DND-41 (cell line): ENCODE measurements around the gene SYNGR1.

Experiments
- ATAC-seq: fragments of 200-7000 bp; cut with Tn5 transposase; 3 replicates; pipeline ENCODE4 v1.9.1; 2021; ENCODE audit warnings: low read depth; ENCODE audit not compliant: insufficient read depth
- DNase-seq: peaks from one replicate; pipeline ENCODE4 v3.0.0-alpha.2; 2020
- H2AFZ ChIP-seq: 2 replicates; pipeline ENCODE4 v1.6.0; 2012; ENCODE audit warnings: low read depth, low read length
- H3K27ac ChIP-seq: 2 replicates; pipeline ENCODE4 v1.5.1; 2012; ENCODE audit warnings: low read length, inconsistent platforms
- H3K27me3 ChIP-seq: fragments of 200-600 bp; sonication (generic); 2 replicates; pipeline ENCODE4 v1.6.0; 2012; ENCODE audit warnings: low read length, mild to moderate bottlenecking, inconsistent platforms; ENCODE audit not compliant: insufficient read depth, poor library complexity
- H3K36me3 ChIP-seq: 2 replicates; pipeline ENCODE4 v1.5.1; 2012; ENCODE audit warnings: low read length, inconsistent platforms; ENCODE audit not compliant: insufficient read depth
- H3K4me1 ChIP-seq: 2 replicates; pipeline ENCODE4 v1.5.1; 2012; ENCODE audit warnings: mild to moderate bottlenecking, low read length; ENCODE audit not compliant: insufficient read depth
- H3K4me2 ChIP-seq: 2 replicates; pipeline ENCODE4 v1.6.0; 2012; ENCODE audit warnings: mild to moderate bottlenecking, moderate library complexity, low read length, inconsistent platforms; ENCODE audit not compliant: insufficient read depth
- H3K4me3 ChIP-seq, 2 experiments: fragments of 200-600 bp in 1 of 2; shearing (Covaris generic) in 1 of 2; 2 replicates each; pipeline ENCODE4 v1.5.1; 2012 to 2016; ENCODE audit warnings: inconsistent platforms in 2 of 2, low read length in 2 of 2, mild to moderate bottlenecking in 2 of 2, low read depth in 1 of 2, moderate library complexity in 1 of 2
- H3K79me2 ChIP-seq: 2 replicates; pipeline ENCODE4 v1.6.0; 2012; ENCODE audit warnings: low read length, inconsistent platforms; ENCODE audit not compliant: insufficient read depth
- H3K9ac ChIP-seq: 2 replicates; pipeline ENCODE4 v1.6.0; 2012; ENCODE audit warnings: low read depth, mild to moderate bottlenecking, inconsistent platforms, low read length, moderate library complexity
- H3K9me3 ChIP-seq: 2 replicates; pipeline ENCODE4 v1.5.1; 2012; ENCODE audit warnings: low read length, moderate library complexity, mild to moderate bottlenecking, inconsistent platforms; ENCODE audit not compliant: insufficient read depth, severe bottlenecking
- H4K20me1 ChIP-seq: 2 replicates; pipeline ENCODE4 v1.6.0; 2012; ENCODE audit warnings: low read length; ENCODE audit not compliant: insufficient read depth
- EZH2 ChIP-seq: IDR thresholded peaks from 3 replicates; pipeline ENCODE4 v1.6.1; 2012; ENCODE audit warnings: borderline replicate concordance, low read depth, mild to moderate bottlenecking, moderate library complexity, low read length, inconsistent platforms; ENCODE audit not compliant: severe bottlenecking
- TF ChIP-seq, protein P1 (sequence below): IDR thresholded peaks from 2 replicates; pipeline ENCODE4 v1.5.1; 2012; ENCODE audit warnings: borderline replicate concordance, low read length, moderate library complexity, mild to moderate bottlenecking; ENCODE audit not compliant: poor library complexity, severe bottlenecking; ENCODE audit errors: extremely low read depth

The SYNGR1 gene

DNA sequence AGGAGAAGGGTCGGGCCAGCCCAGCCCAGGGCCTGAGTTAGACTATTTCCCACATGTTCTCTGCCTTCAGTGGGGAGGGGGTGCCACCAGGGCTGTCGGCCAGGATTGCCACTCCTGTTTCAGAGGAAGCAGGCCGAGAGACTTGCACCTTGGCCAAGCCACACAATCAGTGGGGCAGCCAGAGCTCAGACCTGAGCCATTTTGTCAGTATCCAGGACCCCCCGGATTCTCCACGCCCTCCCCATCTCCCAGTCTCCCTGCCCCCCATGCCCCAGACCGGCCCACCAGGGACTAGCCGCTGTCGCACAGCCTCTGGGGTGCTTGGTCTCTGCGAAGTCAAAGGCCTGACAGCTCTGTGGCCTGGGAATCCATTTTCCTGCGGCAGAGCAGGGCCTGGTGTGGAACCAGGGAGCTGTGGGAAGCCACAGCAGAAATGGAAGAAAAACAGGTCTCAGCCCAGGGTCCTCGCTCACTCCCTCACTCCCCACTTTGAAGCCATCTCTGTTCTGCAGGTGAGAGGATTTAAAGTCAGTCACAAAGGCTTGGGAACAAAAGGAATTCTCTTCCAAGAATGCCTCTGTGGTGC, 81.5 kb downstream of the SYNGR1 start:
- no peak for TF ChIP-seq EZH2
- TF ChIP-seq, protein P1, sequence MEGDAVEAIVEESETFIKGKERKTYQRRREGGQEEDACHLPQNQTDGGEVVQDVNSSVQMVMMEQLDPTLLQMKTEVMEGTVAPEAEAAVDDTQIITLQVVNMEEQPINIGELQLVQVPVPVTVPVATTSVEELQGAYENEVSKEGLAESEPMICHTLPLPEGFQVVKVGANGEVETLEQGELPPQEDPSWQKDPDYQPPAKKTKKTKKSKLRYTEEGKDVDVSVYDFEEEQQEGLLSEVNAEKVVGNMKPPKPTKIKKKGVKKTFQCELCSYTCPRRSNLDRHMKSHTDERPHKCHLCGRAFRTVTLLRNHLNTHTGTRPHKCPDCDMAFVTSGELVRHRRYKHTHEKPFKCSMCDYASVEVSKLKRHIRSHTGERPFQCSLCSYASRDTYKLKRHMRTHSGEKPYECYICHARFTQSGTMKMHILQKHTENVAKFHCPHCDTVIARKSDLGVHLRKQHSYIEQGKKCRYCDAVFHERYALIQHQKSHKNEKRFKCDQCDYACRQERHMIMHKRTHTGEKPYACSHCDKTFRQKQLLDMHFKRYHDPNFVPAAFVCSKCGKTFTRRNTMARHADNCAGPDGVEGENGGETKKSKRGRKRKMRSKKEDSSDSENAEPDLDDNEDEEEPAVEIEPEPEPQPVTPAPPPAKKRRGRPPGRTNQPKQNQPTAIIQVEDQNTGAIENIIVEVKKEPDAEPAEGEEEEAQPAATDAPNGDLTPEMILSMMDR = no peak
- no peak for DNase-seq
- no peak overlapping the region for H3K27ac ChIP-seq
- peaks cover 54% of the 10 kb centered on the region for H3K36me3 ChIP-seq
- no peak overlapping the region for H2AFZ ChIP-seq
- H3K4me2 ChIP-seq = no peak overlapping the region
- no peak for ATAC-seq
- peaks cover 3% of the 10 kb centered on the region; the same call in 1 of the 2 replicates for H4K20me1 ChIP-seq
- H3K79me2 ChIP-seq = no peaks in the 10 kb centered on the region
- H3K9me3 ChIP-seq = no peaks in the 10 kb centered on the region
- H3K9ac ChIP-seq = no peak overlapping the region
- H3K4me3 ChIP-seq = no peak overlapping the region
- no peaks in the 10 kb centered on the region for H3K27me3 ChIP-seq
- no peaks in the 10 kb centered on the region for H3K4me1 ChIP-seq

DNA sequence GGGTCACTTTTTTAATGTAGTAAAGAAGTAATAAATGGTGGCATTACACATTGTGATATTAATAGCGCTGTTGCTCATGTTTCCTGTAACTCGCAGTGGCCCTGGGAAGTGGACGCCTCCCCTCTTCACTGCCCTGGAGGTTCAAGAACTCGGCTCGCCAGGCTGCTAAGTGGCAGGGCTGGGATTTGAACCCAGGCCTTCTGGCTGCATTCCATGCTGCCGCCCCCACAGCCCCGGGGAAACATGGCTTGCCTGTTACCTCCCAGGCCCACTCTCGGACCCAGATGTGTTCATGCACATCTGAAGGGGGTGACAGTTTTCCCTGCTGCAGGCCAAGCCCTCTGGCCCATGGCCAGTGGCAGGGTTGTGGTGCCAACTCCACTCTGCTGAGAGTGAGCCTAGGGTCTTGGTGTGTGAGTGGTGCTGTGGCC, 82.0 kb downstream of the SYNGR1 start:
- Histone ChIP-seq H3K4me1 (no peaks in the 10 kb centered on the region), H3K4me2 (no peak overlapping the region), H3K9ac (no peak overlapping the region), H3K27me3 (no peaks in the 10 kb centered on the region), H3K27ac (no peak overlapping the region), H3K4me3 (no peak overlapping the region), H3K9me3 (no peaks in the 10 kb centered on the region), H3K79me2 (no peaks in the 10 kb centered on the region), H2AFZ (no peak overlapping the region), H4K20me1 (peaks cover 3% of the 10 kb centered on the region; the same call in 1 of the 2 replicates), H3K36me3 (peaks cover 49% of the 10 kb centered on the region)
- ATAC-seq (no peak), DNase-seq (no peak)
- TF ChIP-seq, protein P1 = no peak
- no peak for TF ChIP-seq EZH2

DNA sequence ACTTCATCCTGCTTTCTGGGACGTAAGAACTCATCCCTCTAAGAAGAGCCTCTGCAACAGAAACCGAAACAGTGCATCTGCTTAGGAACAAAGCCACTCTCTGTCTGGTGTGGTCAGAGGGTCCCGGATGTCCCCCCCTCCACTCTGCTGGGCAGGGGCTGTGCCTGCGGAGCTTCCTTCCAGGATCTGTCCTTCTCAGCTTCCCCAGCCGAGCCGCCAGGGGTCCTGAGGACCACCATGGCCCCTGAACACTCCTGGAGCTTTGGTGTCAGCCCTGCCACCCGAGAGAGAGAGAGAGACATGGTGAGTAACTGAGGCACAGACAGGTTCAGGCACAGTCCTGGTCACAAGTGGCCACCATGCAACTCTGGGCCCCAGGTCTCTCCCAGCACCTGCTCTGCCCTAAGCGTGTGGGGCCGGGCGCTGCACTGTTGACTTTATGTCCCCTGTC, 82.6 kb downstream of the SYNGR1 start:
- no peak overlapping the region for H3K4me2 ChIP-seq
- DNase-seq (no peak), ATAC-seq (no peak)
- no peaks in the 10 kb centered on the region for H3K79me2 ChIP-seq
- peaks cover 3% of the 10 kb centered on the region; the same call in 1 of the 2 replicates for H4K20me1 ChIP-seq
- no peaks in the 10 kb centered on the region for H3K27me3 ChIP-seq
- peaks cover 43% of the 10 kb centered on the region for H3K36me3 ChIP-seq
- no peak overlapping the region for H2AFZ ChIP-seq
- H3K9ac ChIP-seq = no peak overlapping the region
- no peak overlapping the region for H3K4me3 ChIP-seq
- H3K9me3 ChIP-seq = no peaks in the 10 kb centered on the region
- TF ChIP-seq EZH2 = no peak
- TF ChIP-seq, protein P1 = no peak
- H3K27ac ChIP-seq = no peak overlapping the region
- H3K4me1 ChIP-seq = no peaks in the 10 kb centered on the region
